Measurements from ENCODE around the gene TTC24.

- TF ChIP-seq, protein P1, sequence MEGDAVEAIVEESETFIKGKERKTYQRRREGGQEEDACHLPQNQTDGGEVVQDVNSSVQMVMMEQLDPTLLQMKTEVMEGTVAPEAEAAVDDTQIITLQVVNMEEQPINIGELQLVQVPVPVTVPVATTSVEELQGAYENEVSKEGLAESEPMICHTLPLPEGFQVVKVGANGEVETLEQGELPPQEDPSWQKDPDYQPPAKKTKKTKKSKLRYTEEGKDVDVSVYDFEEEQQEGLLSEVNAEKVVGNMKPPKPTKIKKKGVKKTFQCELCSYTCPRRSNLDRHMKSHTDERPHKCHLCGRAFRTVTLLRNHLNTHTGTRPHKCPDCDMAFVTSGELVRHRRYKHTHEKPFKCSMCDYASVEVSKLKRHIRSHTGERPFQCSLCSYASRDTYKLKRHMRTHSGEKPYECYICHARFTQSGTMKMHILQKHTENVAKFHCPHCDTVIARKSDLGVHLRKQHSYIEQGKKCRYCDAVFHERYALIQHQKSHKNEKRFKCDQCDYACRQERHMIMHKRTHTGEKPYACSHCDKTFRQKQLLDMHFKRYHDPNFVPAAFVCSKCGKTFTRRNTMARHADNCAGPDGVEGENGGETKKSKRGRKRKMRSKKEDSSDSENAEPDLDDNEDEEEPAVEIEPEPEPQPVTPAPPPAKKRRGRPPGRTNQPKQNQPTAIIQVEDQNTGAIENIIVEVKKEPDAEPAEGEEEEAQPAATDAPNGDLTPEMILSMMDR (IDR thresholded peaks at IDR 0.05; ENCODE audit: low read depth, low read length) = no peak
- TF ChIP-seq POLR2A (IDR thresholded peaks at IDR 0.05; ENCODE audit: extremely low read depth, insufficient read length) (no peak), MAX (IDR thresholded peaks at IDR 0.05; ENCODE audit: low read depth, low read length) (no peak)
Measured at GRCh38 chr1:156574039-156574633, 5.4 kb upstream of the TTC24 start.

All from NB4 (cell line).